ENCODE results near the gene METAP2.

DNA sequence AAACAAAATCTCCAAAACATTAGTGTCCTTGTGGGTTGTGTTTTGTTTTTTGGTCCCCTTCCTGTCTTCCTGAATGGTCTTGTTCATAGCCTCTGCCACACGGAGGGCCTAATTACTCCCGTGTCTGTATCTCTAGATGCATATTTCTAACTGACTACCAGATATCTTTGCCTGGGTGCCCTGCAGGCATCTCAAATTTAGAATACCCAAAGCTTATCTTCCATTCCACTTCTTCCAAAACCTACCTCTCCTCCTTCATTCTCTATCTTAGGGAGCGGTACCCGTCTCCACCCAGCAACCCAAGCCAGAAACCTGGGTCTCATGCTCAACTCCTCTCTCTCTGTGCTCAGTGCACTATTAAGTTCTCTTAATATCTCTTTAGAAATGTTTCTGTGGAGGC is 10.9 kb upstream of the METAP2 start:
- TF ChIP-seq EZH2 (IDR thresholded peaks at IDR 0.05): no peak
- TF ChIP-seq, protein P1, sequence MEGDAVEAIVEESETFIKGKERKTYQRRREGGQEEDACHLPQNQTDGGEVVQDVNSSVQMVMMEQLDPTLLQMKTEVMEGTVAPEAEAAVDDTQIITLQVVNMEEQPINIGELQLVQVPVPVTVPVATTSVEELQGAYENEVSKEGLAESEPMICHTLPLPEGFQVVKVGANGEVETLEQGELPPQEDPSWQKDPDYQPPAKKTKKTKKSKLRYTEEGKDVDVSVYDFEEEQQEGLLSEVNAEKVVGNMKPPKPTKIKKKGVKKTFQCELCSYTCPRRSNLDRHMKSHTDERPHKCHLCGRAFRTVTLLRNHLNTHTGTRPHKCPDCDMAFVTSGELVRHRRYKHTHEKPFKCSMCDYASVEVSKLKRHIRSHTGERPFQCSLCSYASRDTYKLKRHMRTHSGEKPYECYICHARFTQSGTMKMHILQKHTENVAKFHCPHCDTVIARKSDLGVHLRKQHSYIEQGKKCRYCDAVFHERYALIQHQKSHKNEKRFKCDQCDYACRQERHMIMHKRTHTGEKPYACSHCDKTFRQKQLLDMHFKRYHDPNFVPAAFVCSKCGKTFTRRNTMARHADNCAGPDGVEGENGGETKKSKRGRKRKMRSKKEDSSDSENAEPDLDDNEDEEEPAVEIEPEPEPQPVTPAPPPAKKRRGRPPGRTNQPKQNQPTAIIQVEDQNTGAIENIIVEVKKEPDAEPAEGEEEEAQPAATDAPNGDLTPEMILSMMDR (IDR thresholded peaks at IDR 0.05 in 2 of 3, conservative IDR thresholded peaks at IDR 0.05 in 1 of 3; ENCODE audit: borderline replicate concordance in 1 of 3, insufficient read depth in 1 of 3, low read depth in 2 of 3, low read length in 2 of 3): no peak
- no peak for TF ChIP-seq CBX3 (IDR thresholded peaks at IDR 0.05; ENCODE audit: low read depth)
- no peak for TF ChIP-seq POLR2A (IDR thresholded peaks at IDR 0.05; ENCODE audit: borderline replicate concordance, extremely low read depth, insufficient read depth, insufficient read length)
- TF ChIP-seq, protein P2, sequence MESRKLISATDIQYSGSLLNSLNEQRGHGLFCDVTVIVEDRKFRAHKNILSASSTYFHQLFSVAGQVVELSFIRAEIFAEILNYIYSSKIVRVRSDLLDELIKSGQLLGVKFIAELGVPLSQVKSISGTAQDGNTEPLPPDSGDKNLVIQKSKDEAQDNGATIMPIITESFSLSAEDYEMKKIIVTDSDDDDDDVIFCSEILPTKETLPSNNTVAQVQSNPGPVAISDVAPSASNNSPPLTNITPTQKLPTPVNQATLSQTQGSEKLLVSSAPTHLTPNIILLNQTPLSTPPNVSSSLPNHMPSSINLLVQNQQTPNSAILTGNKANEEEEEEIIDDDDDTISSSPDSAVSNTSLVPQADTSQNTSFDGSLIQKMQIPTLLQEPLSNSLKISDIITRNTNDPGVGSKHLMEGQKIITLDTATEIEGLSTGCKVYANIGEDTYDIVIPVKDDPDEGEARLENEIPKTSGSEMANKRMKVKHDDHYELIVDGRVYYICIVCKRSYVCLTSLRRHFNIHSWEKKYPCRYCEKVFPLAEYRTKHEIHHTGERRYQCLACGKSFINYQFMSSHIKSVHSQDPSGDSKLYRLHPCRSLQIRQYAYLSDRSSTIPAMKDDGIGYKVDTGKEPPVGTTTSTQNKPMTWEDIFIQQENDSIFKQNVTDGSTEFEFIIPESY (IDR thresholded peaks at IDR 0.05; ENCODE audit: extremely low read depth, insufficient replicate concordance, low read length): no peak
- TF ChIP-seq, protein P3, sequence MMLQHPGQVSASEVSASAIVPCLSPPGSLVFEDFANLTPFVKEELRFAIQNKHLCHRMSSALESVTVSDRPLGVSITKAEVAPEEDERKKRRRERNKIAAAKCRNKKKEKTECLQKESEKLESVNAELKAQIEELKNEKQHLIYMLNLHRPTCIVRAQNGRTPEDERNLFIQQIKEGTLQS (IDR thresholded peaks at IDR 0.05): no peak
- TF ChIP-seq JUND (IDR thresholded peaks at IDR 0.05): no peak

Data from HCT116 (cell line).